Esophagus (tissue), 2 donors: ENCODE results near the gene SPATA4. TPM values are rescaled to one million over a fixed set of nuclear protein-coding genes. Genes with fewer than 3 reads are reported as not detected.
"Not testable (repeated sequence)": the region's sequence is repeated elsewhere in the genome, so short reads cannot be mapped to it uniquely, and the experiment has no call there.

Experiments
- H3K27ac ChIP-seq, 2 donors: one replicate each; pipeline ENCODE4 v1.5.1; 2013; ENCODE audit warnings: low read depth in 2 of 2, mild to moderate bottlenecking in 2 of 2, inconsistent platforms in 1 of 2, low read length in 1 of 2, moderate library complexity in 1 of 2
- H3K27me3 ChIP-seq, 2 donors: one replicate each; pipeline ENCODE4 v1.6.1; 2013; ENCODE audit warnings: low read length in 2 of 2, control low read depth in 1 of 2, mild to moderate bottlenecking in 1 of 2; ENCODE audit not compliant: insufficient read depth in 2 of 2, control insufficient read depth in 1 of 2
- H3K36me3 ChIP-seq, 2 donors: one replicate each; pipeline ENCODE4 v1.6.1; 2013; ENCODE audit warnings: low read length in 1 of 2; ENCODE audit not compliant: control insufficient read depth in 2 of 2, insufficient read depth in 2 of 2
- H3K4me1 ChIP-seq, 2 donors: one replicate each; pipeline ENCODE4 v1.6.1; 2013; ENCODE audit warnings: low read length in 1 of 2; ENCODE audit not compliant: control insufficient read depth in 2 of 2, insufficient read depth in 2 of 2
- H3K4me3 ChIP-seq, 2 donors: one replicate each; pipeline ENCODE4 v1.5.1; 2013; ENCODE audit warnings: low read length in 2 of 2, mild to moderate bottlenecking in 2 of 2, low read depth in 1 of 2, moderate library complexity in 1 of 2
- H3K9me3 ChIP-seq, 2 donors: one replicate each; pipeline ENCODE4 v1.6.1; 2013; ENCODE audit warnings: mild to moderate bottlenecking in 2 of 2, low read depth in 1 of 2, low read length in 1 of 2, moderate library complexity in 1 of 2; ENCODE audit not compliant: control insufficient read depth in 2 of 2, insufficient read depth in 1 of 2
- WGBS, 2 donors: extraction: QIAGEN DNeasy Blood & Tissue Kit; methylation state at CpG; one replicate each; pipeline ENCODE4 v1.1.7; 2013; 5-methylcytosine and 5-hydroxymethylcytosine counted together
- polyA plus RNA-seq, 2 donors: library from polyadenylated mRNA; stranded (reverse); fragments of 200-250 nt; gene quantifications; one replicate each; pipeline ENCODE4 v1.2.3, GENCODE V29; 2013
- donor health status: healthy with polysubstance abuse.
- donor health status: Bipolar disorder and iron deficiency.

Gene SPATA4
- polyA plus RNA-seq, 2 donors = 0.06 TPM; not detected in 1

GRCh38 chr4:176223561-176223960 is 28.2 kb upstream of the SPATA4 start:
- H3K27me3 ChIP-seq = no peaks in the 10 kb centered on the region
- H3K27ac ChIP-seq = no peak overlapping the region
- 74 to 77% methylated on average over 2 of the region's 2 CpGs for WGBS, 2 donors
- no peaks in the 10 kb centered on the region for H3K4me1 ChIP-seq
- H3K36me3 ChIP-seq = no peaks in the 10 kb centered on the region
- no peaks in the 10 kb centered on the region for H3K9me3 ChIP-seq
- H3K4me3 ChIP-seq = no peak overlapping the region

DNA sequence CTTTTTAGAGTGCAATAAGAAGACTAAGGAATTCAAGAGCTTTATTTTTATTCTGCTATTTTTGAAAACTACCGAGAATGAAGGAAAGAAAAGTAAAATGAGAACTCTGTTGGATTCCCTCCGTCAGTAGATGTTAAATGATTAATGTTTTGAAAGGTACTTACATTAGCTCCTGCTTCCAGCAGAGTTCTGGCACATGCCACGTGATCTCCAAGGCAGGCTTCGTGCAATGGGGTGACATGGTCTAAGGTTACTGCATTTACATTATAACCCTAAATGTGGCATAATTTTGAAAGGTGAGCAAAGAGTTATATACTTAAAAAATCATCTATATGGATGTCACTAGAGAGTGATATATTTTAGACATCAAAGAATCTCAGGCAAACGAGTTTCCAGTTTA is 26.8 kb upstream of the SPATA4 start:
- Histone ChIP-seq H3K9me3 (no peaks in the 10 kb centered on the region), H3K4me3 (no peak overlapping the region), H3K4me1 (no peaks in the 10 kb centered on the region), H3K27me3 (no peaks in the 10 kb centered on the region), H3K27ac (no peak overlapping the region), H3K36me3 (no peaks in the 10 kb centered on the region)
- 65 to 66% methylated on average over 5 of the region's 5 CpGs for WGBS, 2 donors

- H3K27ac ChIP-seq = no peak overlapping the region
- no peaks in the 10 kb centered on the region for H3K27me3 ChIP-seq
- 72 to 73% methylated on average over 2 of the region's 2 CpGs for WGBS, 2 donors
- H3K9me3 ChIP-seq = no peaks in the 10 kb centered on the region
- H3K4me1 ChIP-seq = no peaks in the 10 kb centered on the region
- H3K36me3 ChIP-seq = no peaks in the 10 kb centered on the region
- no peak overlapping the region for H3K4me3 ChIP-seq
Measured at GRCh38 chr4:176217510-176217909, 22.1 kb upstream of the SPATA4 start.

DNA sequence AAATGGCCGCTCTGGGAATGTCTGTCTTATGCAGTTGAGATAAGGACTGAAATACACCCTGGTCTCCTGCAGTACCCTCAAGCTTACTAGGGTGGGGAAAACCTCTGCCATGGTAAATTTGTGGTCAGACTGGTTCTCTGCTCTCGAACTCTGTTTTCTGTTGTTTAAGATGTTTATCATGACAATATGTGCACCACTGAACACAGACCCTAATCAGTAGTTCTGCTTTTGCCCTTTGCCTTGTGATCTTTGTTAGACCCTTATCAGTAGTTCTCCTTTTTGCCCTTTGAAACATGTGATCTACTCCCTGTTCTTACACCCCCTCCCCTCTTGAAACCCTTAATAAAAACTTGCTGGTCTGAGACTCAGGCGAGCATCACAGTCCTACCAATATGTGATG is 17.0 kb upstream of the SPATA4 start:
- H3K4me3 ChIP-seq, H3K27ac ChIP-seq, H3K9me3 ChIP-seq, H3K27me3 ChIP-seq, H3K4me1 ChIP-seq, H3K36me3 ChIP-seq: not testable (repeated sequence)
- WGBS, 2 donors = 78 to 81% methylated on average over 3 of the region's 3 CpGs

DNA sequence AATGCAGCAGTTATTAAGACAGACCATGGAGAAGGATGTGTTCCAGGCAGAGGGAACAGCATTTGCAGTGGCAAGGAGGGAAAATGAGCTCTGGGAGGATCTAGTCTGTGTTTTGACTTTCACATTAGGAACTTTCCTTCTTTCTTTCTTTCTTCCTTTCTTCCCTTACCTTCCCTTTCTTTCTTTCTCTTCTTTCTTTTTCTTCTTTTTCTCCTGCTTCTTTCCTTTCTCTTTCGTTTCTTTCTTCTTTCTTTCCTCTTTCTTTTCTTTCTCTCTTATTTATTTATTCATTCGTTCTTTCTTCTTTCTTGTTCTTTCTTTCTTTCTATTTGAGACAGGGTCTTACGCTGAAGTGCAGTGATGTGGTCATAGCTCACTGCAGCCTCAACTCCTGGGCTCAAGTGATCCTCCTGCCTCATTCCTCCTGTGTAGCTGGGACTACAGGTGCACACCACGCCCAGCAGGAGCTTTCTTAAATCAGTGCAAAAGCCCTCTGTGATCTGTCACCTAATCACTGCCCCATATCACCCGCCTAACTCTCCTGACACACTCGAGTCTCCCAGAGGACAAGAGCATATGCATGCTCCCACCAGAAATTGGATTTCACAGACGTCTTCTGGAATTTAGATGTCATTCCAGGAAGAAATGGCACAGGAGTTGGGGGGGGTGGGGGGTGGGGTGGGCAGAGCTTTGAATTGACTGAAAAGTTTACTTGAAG is 15.4 kb upstream of the SPATA4 start:
- Histone ChIP-seq H3K4me1 (no peaks in the 10 kb centered on the region), H3K27ac (no peak overlapping the region), H3K36me3 (no peaks in the 10 kb centered on the region), H3K4me3 (no peak overlapping the region), H3K27me3 (no peaks in the 10 kb centered on the region), H3K9me3 (no peaks in the 10 kb centered on the region)
- 66 to 69% methylated on average over 7 of the region's 7 CpGs for WGBS, 2 donors

GRCh38 chr4:176210101-176210500 is 14.7 kb upstream of the SPATA4 start:
- H3K4me1 ChIP-seq = no peaks in the 10 kb centered on the region
- no peaks in the 10 kb centered on the region for H3K36me3 ChIP-seq
- no peaks in the 10 kb centered on the region for H3K27me3 ChIP-seq
- no peak overlapping the region for H3K27ac ChIP-seq
- no peak overlapping the region for H3K4me3 ChIP-seq
- no peaks in the 10 kb centered on the region for H3K9me3 ChIP-seq
- 81 to 85% methylated on average over 3 of the region's 3 CpGs for WGBS, 2 donors

GRCh38 chr4:176209535-176209934 is 14.2 kb upstream of the SPATA4 start:
- WGBS, 2 donors = 87 to 88% methylated on average over 4 of the region's 4 CpGs
- Histone ChIP-seq H3K9me3 (no peaks in the 10 kb centered on the region), H3K36me3 (no peaks in the 10 kb centered on the region), H3K4me1 (no peaks in the 10 kb centered on the region), H3K27me3 (no peaks in the 10 kb centered on the region), H3K27ac (no peak overlapping the region), H3K4me3 (no peak overlapping the region)

DNA sequence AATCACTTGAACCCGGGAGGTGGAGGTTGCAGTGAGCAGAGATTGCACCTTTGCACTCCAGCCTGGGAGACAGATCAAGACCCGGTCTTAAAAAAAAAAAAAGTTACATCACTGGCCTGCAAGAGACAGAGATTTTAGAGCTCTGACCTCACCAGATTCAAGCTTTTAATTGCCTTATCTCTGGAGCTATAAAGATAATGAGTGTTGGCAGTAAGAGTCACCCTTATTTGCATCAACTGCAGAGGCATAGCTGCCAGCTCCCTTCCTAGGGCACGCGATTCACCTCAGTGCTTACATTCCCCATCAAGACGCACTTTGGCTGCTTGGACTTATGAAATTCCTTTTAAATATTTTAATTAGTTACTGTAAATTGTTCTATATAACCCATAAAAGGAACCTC is 12.5 kb upstream of the SPATA4 start:
- no peaks in the 10 kb centered on the region for H3K27me3 ChIP-seq
- no peak overlapping the region for H3K27ac ChIP-seq
- no peaks in the 10 kb centered on the region for H3K36me3 ChIP-seq
- H3K4me3 ChIP-seq = no peak overlapping the region
- no peaks in the 10 kb centered on the region for H3K4me1 ChIP-seq
- H3K9me3 ChIP-seq = no peaks in the 10 kb centered on the region
- 74 to 77% methylated on average over 5 of the region's 5 CpGs for WGBS, 2 donors

DNA sequence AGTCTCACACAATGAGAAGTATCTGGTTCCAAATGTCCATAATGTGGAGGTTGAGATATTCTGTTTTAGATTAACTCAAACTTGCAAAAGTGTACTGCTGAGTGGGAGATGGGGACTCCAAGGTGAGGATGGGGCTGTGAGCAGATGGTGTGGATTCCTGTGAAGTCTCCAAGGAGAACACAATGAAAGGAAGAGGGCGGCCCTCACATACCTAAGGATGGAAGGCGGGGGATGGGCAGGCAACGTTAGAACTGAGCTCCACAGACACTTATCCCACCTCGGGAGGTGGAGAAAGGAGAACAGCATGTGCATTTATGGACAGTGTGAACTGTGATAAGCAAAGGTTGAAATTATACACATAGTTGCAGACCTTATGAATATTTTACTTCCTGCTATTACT is 9.9 kb upstream of the SPATA4 start:
- WGBS, 2 donors = 64 to 68% methylated on average over 4 of the region's 4 CpGs
- Histone ChIP-seq H3K4me1 (no peaks in the 10 kb centered on the region), H3K4me3 (no peak overlapping the region), H3K27me3 (no peaks in the 10 kb centered on the region), H3K9me3 (no peaks in the 10 kb centered on the region), H3K36me3 (no peaks in the 10 kb centered on the region), H3K27ac (no peak overlapping the region)

GRCh38 chr4:176198316-176198903 is 3.0 kb upstream of the SPATA4 start:
- no peaks in the 10 kb centered on the region for H3K36me3 ChIP-seq
- H3K4me1 ChIP-seq = no peaks in the 10 kb centered on the region
- no peaks in the 10 kb centered on the region for H3K27me3 ChIP-seq
- H3K27ac ChIP-seq = no peak overlapping the region
- no peak overlapping the region for H3K4me3 ChIP-seq
- no peaks in the 10 kb centered on the region for H3K9me3 ChIP-seq
- 63 to 77% methylated on average over 8 of the region's 8 CpGs for WGBS, 2 donors
